Vagina (tissue), 2 donors: ENCODE measurements around the gene MFF. TPM values are rescaled to one million over a fixed set of nuclear protein-coding genes. Genes with fewer than 3 reads are reported as not detected.

ENCODE experiments used
- DNase-seq, 2 donors: peaks; one replicate each; pipeline ENCODE4 v3.0.0-alpha.2; 2017; ENCODE audit errors: extremely low spot score in 2 of 2
- H3K27ac ChIP-seq: fragments of 200-600 bp; sonication (generic); one replicate; pipeline ENCODE4 v1.5.1; 2019
- H3K27me3 ChIP-seq: fragments of 200-600 bp; sonication (generic); one replicate; pipeline ENCODE4 v1.5.1; 2019
- H3K36me3 ChIP-seq, 2 donors: fragments of 200-600 bp; sonication (generic); one replicate each; pipeline ENCODE4 v1.5.1; 2017 to 2019
- H3K4me1 ChIP-seq: fragments of 200-600 bp; sonication (generic); one replicate; pipeline ENCODE4 v1.5.1; 2019
- H3K4me3 ChIP-seq, 2 donors: fragments of 200-600 bp; sonication (generic); 1 replicate in 1 of 2; 2 replicates in 1 of 2; pipeline ENCODE4 v1.5.1; 2016 to 2019
- H3K9me3 ChIP-seq: fragments of 200-600 bp; sonication (generic); one replicate; pipeline ENCODE4 v1.5.1; 2019
- POLR2A ChIP-seq, 2 donors: fragments of 450-650 bp; IDR thresholded peaks; one replicate each; pipeline ENCODE4 v1.6.1; 2017; ENCODE audit warnings: antibody characterized with exemption in 2 of 2, mild to moderate bottlenecking in 2 of 2, moderate library complexity in 2 of 2
- POLR2AphosphoS5 ChIP-seq, 2 donors: sonication (generic); formaldehyde crosslinking; IDR thresholded peaks; one replicate each; pipeline ENCODE4 v1.9.0; 2017; ENCODE audit warnings: antibody characterized with exemption in 2 of 2, mild to moderate bottlenecking in 2 of 2, low read depth in 1 of 2; ENCODE audit not compliant: insufficient read depth in 1 of 2
- intact Hi-C: fragments of 100-400 bp; cut with DNase I; formaldehyde crosslinking; loops from one replicate; pipeline ENCODE4 v1.15.1; 2023
- total RNA-seq: library from RNA; depleted of rRNA; stranded (reverse); fragments of >200 nt; gene quantifications from one replicate; pipeline ENCODE4 v1.2.3, GENCODE V29; 2016
- TF ChIP-seq, protein P1 (sequence below), 3 experiments: fragments of 450-650 bp in 2 of 3; fragments of 200-600 bp in 1 of 3; sonication (generic) in 1 of 3; IDR thresholded peaks; one replicate each; pipeline ENCODE4 v1.5.1; 2017 to 2019; ENCODE audit warnings: antibody characterized with exemption in 3 of 3, mild to moderate bottlenecking in 2 of 3, moderate library complexity in 2 of 3

MFF gene
- total RNA-seq, 1 donor from 2014 or later = 109 TPM

DNA sequence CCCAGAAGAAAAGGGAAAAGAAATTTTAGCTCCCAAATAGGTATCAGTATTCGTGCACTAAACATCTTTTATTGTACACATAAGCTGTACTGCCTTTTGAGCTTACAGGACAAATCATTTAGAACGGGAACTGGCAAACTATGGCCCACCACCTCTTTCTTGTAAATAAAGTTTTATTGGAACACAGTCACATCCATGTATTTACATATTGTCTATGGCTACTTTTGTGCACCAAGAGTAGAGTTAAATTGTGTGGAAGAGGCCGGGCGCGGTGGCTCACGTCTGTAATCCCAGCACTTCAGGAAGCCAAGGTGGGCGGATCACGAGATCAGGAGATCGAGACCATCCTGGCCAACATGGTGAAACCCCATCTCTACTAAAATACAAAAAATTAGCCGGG is 48.3 kb downstream of the MFF start:
- intact Hi-C loops = no loop called here
- no peak for DNase-seq
- no peaks in the 10 kb centered on the region for H3K27me3 ChIP-seq
- no peaks in the 10 kb centered on the region for H3K4me1 ChIP-seq
- H3K9me3 ChIP-seq = no peaks in the 10 kb centered on the region
- H3K36me3 ChIP-seq = no peaks in the 10 kb centered on the region
- TF ChIP-seq POLR2AphosphoS5 (IDR thresholded peaks at IDR 0.05; ENCODE audit: insufficient read depth in 1 of 2, low read depth in 1 of 2) = no peak
- TF ChIP-seq, protein P1, sequence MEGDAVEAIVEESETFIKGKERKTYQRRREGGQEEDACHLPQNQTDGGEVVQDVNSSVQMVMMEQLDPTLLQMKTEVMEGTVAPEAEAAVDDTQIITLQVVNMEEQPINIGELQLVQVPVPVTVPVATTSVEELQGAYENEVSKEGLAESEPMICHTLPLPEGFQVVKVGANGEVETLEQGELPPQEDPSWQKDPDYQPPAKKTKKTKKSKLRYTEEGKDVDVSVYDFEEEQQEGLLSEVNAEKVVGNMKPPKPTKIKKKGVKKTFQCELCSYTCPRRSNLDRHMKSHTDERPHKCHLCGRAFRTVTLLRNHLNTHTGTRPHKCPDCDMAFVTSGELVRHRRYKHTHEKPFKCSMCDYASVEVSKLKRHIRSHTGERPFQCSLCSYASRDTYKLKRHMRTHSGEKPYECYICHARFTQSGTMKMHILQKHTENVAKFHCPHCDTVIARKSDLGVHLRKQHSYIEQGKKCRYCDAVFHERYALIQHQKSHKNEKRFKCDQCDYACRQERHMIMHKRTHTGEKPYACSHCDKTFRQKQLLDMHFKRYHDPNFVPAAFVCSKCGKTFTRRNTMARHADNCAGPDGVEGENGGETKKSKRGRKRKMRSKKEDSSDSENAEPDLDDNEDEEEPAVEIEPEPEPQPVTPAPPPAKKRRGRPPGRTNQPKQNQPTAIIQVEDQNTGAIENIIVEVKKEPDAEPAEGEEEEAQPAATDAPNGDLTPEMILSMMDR (IDR thresholded peaks at IDR 0.05) = no peak
- TF ChIP-seq POLR2A (IDR thresholded peaks at IDR 0.05) = no peak
- H3K27ac ChIP-seq = no peak overlapping the region
- H3K4me3 ChIP-seq = no peak overlapping the region

DNA sequence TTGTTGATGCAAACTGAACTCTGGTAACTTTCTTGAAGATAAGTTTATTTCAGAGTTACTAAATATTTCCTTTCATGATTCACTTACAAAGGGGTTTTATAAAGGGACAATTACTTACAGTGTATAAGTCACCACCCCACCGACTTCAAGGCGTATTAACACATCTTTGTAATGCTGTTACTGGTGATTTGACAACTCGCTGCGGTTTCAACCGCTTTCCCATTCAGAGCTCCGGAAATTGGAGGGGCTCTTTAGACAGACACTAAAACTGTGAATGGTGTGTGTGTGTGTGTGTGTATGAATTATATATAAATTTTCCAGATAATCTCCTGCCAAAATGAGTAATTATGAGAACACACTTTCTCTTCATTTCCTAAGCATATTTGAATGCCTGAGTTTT is 49.1 kb downstream of the MFF start:
- intact Hi-C loops = no loop called here
- no peak overlapping the region for H3K4me3 ChIP-seq
- H3K9me3 ChIP-seq = no peaks in the 10 kb centered on the region
- no peaks in the 10 kb centered on the region for H3K4me1 ChIP-seq
- no peak for DNase-seq
- H3K36me3 ChIP-seq = no peaks in the 10 kb centered on the region
- no peaks in the 10 kb centered on the region for H3K27me3 ChIP-seq
- TF ChIP-seq, protein P1 (IDR thresholded peaks at IDR 0.05) = no peak
- no peak overlapping the region for H3K27ac ChIP-seq

DNA sequence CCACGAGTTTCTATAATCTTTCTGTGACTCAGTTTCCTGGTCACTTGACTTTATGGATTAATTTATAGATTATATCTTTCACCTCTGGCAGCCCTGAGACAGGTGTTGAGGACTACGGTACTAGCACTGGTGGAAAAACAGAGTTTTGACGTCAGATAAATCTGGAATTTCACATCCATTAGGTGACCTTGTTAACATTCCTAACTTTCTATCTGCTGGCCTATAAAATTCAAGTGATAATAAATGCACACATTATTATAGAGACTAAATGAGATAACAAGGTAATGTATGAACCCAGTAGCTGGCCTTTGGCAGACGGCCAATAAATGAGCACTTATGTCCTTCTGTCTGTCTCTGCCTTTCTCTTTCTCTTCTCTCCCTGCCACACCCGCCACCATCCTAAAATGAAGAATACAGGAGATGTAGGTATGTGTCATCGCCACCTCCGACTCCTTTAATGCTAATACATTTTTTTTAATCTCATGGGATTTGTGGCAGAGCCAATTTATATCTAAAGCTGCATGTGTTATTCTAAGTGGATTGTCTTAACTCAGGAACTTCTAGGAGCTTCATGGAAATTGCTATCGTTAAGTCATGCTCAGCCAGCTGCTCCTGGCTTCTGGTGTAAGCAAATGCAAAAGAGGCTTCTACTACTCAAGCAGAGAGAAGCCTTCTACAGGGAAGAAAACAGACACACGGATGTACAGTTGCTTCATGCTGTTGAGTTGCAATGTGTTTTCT is 51.8 kb downstream of the MFF start:
- intact Hi-C loops = no loop called here
- H3K9me3 ChIP-seq = no peaks in the 10 kb centered on the region
- TF ChIP-seq POLR2A (IDR thresholded peaks at IDR 0.05) (no peak), POLR2AphosphoS5 (IDR thresholded peaks at IDR 0.05; ENCODE audit: insufficient read depth in 1 of 2, low read depth in 1 of 2) (no peak)
- TF ChIP-seq, protein P1 (IDR thresholded peaks at IDR 0.05) = no peak
- H3K36me3 ChIP-seq = no peaks in the 10 kb centered on the region
- H3K27me3 ChIP-seq = no peaks in the 10 kb centered on the region
- no peak overlapping the region for H3K27ac ChIP-seq
- no peaks in the 10 kb centered on the region for H3K4me1 ChIP-seq
- DNase-seq = no peak
- no peak overlapping the region for H3K4me3 ChIP-seq

DNA sequence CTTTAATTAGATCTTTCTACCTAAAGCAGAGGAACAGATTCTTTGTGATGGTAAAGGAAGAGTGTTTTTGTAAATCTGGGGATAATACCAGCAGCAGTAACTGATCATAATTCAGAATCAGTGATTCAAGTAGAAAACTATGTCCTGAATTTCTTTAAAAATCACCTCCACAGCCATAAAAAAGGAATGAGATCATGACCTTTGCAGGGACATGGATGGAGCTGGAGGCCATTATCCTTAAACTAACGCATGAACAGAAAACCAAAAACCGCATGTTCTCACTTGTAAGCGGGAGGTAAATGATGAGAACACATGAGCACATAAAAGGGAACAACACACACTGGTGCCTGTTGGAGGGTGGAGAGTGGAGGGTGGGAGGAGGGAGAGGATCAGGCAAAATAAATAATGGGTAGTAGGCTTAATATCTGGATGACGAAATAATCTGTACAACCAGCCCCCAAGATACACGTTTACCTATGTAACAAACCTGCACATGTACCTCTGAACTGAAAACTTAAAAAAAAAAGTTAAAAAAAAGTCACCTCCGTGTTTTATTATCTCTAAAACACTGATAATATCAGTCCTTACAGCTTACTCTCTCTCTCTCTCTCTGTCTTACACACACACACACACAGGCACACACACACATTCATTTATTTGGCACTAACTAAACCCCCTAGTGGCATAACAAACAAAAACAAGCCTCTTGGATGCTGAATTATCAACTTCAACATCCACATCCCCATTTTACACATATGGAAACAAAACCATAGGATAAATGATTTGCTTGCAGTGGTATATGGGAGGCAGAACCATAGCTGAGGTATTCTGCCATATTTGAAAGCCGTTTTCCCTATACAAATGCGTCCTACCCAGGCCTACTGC is 52.7 kb downstream of the MFF start:
- intact Hi-C loops = no loop called here
- Histone ChIP-seq H3K27me3 (no peaks in the 10 kb centered on the region), H3K36me3 (no peaks in the 10 kb centered on the region), H3K4me3 (no peak overlapping the region), H3K27ac (no peak overlapping the region), H3K9me3 (no peaks in the 10 kb centered on the region), H3K4me1 (no peaks in the 10 kb centered on the region)
- no peak for TF ChIP-seq POLR2AphosphoS5 (IDR thresholded peaks at IDR 0.05; ENCODE audit: insufficient read depth in 1 of 2, low read depth in 1 of 2)
- no peak for TF ChIP-seq POLR2A (IDR thresholded peaks at IDR 0.05)
- TF ChIP-seq, protein P1 (IDR thresholded peaks at IDR 0.05) = no peak
- DNase-seq = no peak

DNA sequence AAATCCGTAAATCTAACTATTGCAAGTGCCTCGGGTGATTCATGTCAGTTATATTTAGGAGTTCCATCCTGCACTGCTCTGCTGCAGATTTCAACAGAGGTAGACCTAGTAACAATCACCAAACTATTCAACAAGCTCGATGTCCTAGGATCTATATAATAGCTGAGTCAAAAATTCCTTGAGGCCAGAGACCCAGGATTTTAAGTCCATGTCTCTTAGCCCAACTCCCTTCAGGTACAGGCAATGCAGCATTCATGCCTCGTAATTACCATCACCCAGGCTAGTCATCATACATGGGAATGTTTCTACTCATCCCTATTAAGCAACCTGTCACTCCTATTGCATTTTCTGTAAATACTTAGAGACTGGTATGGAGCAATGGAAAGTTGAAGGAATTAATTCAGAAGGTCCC is 53.3 kb downstream of the MFF start:
- Histone ChIP-seq H3K4me3 (no peak overlapping the region), H3K9me3 (no peaks in the 10 kb centered on the region), H3K4me1 (no peaks in the 10 kb centered on the region), H3K36me3 (no peaks in the 10 kb centered on the region), H3K27ac (no peak overlapping the region), H3K27me3 (no peaks in the 10 kb centered on the region)
- TF ChIP-seq, protein P1 (IDR thresholded peaks at IDR 0.05) = no peak
- TF ChIP-seq POLR2AphosphoS5 (IDR thresholded peaks at IDR 0.05; ENCODE audit: insufficient read depth in 1 of 2, low read depth in 1 of 2) (no peak), POLR2A (IDR thresholded peaks at IDR 0.05) (no peak)
- DNase-seq = no peak
- intact Hi-C loops = no loop called here
